SH-SY5Y (cell line): ENCODE data around the gene KRT2.

ENCODE experiments used
- GATA2 ChIP-seq: IDR thresholded peaks from 2 replicates; pipeline ENCODE4 v1.6.1; 2011; ENCODE audit warnings: mild to moderate bottlenecking, low read depth, low read length
- GATA3 ChIP-seq: IDR thresholded peaks from 2 replicates; pipeline ENCODE4 v1.6.1; 2011; ENCODE audit warnings: low read depth, mild to moderate bottlenecking, low read length, moderate library complexity

The KRT2 gene

DNA sequence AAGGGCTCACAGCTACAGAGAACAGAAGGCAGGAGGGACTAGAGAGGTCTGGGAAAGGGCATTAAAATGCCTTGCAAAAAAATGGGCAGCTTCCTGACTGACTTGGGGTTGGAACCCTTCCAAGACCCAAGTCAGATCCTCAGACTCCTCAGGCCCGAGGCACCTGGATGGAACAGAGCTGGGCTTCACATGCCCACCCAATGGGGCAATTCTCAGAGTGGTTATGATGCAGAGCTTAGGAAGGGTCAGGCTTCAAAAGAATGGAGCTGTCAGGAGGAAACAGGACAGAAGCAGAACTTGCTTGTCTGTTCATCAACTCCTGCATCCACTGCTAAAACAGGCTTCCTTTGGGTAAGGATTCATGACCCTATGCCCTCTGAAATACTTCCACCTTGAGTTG lies 37.9 kb upstream of the KRT2 start:
- TF ChIP-seq GATA2: no peak

DNA sequence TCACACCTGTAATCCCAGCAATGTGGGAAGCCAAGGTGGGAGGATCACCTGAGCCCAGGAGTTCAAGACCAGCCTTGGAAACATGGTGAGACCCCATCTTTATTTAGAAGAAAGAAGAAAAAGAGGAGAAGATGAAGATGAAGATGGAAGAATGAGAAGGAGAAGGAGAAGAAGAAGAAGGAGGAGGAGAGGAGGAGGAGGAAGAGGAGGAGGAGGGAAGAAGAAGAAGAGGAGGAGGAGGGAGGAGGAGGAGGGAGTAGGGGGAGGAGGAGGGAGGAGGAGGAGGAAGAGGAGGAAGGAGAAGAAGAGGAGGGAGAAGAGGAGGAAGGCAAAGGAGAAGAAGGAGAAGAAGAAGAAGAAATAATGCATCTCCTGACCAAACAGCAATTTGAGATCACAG lies 37.2 kb upstream of the KRT2 start:
- TF ChIP-seq GATA2: no peak
- no peak for TF ChIP-seq GATA3

DNA sequence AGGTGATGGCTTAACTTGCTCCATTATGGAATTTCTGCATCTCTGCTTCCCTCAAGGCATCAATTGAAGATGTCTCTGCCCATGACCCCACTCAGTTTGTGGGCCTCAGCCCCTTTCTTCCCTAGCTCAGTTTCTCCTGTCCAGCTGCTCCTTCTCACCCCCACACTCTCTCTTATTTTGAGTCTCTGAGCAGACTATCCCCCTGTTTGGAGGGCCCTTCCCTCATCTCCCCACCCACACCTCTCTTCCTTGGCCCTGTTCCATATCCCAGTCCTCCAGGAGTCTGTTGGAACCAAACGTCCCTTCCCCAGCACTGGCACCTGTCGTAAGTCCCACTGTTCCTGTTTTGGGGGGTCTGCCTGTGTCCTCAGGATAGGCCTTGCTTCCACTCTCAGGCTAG lies 36.5 kb upstream of the KRT2 start:
- TF ChIP-seq GATA3 (no peak), GATA2 (no peak)

DNA sequence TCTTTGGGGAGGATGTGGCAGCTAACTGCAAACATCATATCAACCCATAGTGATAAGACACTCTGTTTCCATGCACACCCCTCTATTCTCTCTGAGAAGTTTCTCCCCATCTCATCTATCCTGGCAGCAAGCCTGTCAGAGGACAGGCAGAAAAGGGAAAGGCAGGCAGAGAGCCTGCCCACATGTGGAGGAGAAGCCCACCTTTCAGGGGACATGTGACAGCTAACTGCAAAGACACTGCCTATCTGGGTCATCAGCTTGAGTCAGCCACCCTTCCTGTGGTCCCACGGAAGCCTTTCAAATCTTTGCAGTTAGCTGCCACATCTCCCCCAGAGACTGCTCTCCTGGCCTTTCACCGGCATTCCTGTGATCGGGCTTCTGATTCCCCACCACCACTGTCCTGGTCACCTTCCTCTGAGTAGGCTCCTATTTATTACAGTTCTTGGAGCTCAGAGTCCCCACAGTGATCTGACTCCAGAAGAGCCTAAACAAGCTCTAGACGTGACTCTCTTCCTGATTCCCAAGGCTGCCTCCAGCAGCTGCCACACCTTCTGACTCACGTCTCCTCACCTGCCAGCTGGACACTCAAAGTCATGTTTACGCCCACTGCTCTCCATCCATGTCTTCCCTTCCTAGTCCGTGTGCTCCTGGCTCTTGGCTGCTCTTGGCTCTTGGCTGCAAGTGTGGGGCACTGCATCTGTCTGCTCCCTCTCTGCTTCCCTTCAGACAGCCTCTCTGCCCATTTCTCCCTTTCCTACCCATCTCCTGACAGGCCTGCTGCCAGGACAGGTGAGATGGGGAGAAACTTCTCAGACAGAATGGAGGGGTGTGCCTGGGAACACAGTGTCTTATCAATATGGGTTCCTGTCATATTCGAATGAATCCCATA lies 35.7 kb upstream of the KRT2 start:
- no peak for TF ChIP-seq GATA3
- no peak for TF ChIP-seq GATA2

DNA sequence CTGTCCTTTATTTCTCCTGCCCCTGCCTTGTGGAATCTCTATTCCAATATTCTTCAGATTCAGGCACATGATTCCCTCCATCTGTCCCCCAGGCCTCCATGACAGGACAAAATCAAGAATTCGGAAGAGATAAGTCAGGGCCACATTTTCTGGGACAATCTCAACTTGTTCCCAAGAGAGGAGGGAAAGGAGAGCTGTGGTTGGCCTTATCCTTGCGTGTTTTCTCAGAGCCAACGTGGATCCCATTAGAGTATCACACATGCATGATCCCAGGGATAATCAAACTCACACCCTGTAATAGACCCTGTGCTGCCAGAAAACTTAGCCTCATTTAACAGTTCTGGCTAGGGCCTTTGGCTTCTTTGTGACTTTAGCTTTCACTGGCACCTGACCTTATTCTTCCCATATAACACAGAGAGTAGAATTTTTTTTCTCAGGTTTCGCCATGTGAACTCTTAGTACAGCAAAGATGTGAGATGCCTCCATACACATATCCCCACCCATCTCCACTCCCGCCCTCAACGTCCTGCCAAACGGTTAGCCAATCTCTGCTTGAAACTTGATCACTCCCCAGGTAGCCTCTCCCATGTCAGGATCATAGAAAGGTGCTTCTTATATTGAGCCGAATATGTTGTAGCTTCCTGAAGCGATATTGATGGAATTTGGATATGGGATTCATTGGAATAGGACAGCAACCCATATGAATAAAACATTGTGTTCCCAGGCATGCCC lies 34.9 kb upstream of the KRT2 start:
- TF ChIP-seq GATA3 (no peak), GATA2 (no peak)

DNA sequence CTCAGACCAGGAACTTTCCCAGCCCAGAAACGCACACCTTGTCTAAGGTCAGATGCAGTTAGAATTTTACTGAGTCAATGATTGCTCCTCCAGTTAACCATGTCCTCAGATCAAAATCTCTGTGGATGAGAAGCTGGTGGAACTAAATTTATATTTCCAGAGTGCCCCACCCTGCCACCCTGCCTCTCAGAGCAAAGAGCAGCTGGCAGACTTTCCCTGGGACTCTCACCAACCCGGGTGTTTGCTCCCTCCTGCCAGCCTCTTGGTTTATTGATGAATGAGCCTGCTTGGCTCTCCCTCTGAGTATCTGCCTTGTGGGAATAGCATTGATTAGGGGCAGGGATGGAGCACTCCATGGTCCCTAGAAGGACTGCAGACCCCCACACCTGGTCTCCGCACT lies 34.1 kb upstream of the KRT2 start:
- TF ChIP-seq GATA2: no peak
- no peak for TF ChIP-seq GATA3

DNA sequence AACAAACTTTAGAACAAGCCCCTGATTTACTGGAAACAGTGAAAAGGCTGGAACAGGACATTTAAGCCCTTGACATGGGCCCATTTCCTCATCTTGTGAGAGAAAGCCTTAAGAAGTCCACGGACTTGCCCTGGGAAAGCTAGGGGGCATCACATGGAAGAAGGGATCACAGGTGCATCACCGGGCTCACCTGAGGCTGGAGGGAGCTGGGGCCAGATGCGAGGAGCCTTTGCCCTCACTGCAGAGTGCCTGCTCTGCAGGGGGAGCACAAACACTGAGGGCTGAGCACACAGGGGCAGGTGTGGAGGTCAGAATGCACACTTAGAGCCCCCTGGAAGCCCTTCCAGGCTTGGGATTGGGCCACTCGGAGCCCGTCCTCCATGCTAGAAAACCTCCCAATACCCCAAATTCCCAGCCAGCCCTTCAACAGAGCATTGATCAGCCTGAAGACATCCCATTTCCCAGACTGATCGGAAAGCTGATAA lies 33.4 kb upstream of the KRT2 start:
- TF ChIP-seq GATA2 (no peak; the same call in 1 of the 2 replicates), GATA3 (no peak)

DNA sequence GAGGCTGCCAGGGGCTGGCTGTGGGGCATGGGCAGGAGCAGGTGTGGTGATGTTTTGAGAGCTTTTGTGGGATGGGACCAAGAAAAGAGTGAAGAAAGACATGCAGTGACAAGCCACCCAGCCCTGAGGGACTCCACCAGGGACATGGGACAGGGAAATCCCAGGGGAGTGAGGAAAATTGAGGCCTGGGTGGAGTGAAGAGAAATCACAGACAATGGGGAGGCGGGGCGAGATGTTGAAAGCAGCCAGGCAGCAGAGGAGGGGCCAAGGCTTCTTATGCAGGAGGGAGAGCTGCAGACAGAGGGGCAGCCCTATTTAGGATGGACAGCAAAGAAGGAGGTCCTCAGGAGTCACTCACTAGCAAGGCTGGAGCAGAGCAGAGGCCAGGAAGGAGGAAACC lies 32.4 kb upstream of the KRT2 start:
- no peak for TF ChIP-seq GATA3
- no peak for TF ChIP-seq GATA2

DNA sequence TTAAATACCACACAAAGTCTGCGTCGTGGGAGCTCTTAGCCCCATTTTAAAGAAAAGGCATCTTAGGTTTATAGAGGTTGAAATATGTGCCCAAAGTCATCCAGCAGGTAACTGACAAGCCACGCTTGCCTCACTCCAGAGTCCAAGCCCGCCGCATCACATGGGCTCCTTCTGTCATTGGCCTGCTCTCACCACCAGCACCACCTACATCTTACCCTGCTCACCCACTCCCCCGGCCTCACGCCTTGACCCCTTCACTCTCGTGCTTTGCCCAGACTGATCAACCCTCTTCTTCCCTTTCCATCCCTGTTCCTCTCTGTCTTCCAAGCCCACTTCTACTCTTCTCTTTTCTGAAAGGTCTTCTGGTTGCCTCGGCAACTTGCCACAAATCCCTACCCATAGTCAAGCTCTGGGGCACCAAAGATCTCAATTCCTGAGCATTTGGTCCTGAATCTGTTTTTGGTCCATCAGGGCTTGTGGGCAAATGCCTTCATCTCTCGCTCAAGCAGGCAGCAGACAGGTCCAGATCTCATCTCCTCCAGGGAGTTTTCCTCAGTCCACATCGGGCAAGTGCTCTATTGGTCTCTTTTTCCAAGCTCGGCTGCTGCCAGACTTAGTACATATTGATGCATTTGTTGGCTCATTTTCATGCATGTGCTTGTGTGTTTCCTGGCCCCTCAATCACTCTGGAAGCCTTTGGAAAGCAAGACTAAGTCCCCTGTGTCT lies 31.7 kb upstream of the KRT2 start:
- TF ChIP-seq GATA3: no peak
- no peak for TF ChIP-seq GATA2

DNA sequence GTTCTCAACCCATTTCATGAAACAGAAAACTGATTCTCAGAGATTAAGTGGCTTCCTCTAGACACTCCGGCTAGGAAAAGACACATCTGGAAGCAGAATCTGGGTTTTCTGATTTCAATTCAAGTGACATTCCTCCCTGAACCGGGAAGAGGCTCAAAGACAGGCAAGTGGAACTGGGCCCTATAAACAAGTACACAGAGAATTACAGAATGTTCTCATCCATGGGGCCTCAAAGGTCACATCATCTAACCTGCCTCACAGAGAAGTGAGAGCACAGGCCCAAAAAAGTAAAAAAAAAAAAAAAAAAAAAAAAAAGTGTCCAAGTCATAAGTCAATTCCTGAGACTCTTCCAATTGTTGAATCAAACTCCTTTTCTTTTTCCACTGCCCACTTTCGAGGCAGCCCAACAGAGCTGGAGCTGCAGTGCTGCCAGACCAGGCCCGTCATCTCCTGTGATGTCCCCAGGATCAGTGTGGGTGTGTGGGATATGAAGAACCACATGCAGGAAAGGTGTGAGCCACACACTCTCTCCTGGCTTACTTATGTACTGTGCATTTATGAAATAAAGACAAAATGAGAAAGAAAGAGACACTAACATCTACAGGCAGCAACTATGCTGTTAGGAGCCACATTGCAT lies 31.0 kb upstream of the KRT2 start:
- TF ChIP-seq GATA2: no peak
- TF ChIP-seq GATA3: no peak

DNA sequence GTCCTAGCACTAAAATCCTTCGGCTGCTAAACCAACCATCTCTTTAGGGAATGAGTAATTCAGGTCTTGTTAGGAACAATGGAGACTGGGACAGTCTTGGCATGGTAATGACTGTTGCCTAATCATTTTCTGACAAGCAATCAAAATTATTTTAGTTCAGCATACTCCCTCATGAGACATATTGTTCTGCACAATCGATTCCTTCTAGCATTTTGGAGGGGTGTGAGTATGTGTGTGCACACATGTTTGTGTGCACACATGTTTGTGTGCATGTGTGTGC lies 30.3 kb upstream of the KRT2 start:
- TF ChIP-seq GATA2: no peak
- TF ChIP-seq GATA3: no peak

DNA sequence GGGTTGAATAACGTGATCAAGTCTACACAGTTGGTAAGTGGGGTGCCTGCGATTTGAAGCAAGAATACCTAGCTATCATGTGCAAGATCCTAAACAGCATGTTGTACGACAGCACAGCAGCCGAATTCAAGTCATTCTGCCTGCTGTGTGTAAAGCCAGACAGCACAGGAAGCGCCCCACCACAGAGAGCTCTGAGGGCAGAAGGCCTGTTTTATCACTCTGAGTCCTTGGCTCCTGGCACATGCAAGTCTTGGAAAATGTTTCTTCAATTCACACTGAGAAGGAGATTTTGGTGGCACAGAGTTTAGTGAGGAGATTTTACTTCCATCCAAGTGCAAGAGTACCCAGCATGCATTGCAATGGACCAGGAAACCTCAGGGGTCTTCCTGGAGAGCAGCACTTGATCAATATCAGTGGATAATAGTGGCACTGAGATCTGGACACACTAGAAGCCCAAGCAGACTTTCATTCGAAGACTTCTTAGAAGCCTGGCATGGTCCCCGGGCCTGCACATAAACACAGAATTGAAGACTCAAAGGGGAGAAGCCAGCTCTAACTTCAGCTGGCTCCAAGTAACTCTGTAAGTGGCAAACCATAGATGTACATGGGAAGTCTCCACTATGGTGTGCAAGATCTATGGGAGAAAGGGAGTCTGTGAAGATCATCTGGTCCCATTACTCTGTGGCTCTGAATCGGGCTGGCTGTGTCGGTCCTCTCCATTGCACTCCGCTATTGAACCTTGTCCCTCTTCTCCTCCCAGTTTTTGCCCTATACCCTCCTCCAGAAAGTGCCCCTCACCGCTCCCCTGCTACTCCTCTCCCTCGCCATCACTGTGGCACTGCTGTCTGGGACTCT lies 29.7 kb upstream of the KRT2 start:
- TF ChIP-seq GATA2: no peak
- TF ChIP-seq GATA3: no peak

DNA sequence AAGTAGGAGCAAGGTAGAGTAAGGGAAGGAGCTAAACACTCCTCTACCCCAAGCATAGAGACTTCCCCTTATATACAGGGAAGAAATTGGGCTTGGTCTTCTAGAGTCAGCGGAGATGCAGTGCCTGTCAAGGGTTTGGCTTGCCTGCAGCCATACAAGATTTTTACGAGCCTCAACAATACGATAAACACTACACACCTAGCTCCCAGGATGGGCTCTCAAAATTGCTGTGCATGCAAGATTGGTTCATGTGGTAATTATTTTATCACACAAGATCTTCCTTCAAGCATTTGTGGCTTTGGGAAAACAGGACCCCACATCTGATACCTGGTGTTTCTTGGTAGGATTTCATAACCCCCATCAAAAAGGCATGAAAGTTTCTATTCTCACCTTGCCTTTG lies 28.4 kb upstream of the KRT2 start, which contains the start of gene KRT1:
Gene KRT1, minus strand, starts transcription at position 45 of the 400 bp plus-strand sequence. CDS start 59 bp downstream, outside the sequence.
- TF ChIP-seq GATA2: no peak
- TF ChIP-seq GATA3: no peak
